GM10248 (cell line): ENCODE data around the gene EIF1AY.

Experiments
- CTCF ChIA-PET: fragments of 300-600 bp; sonication (Branson Sonifier 250); formaldehyde crosslinking; extraction: SDS; loops from one replicate; lab custom pipeline; 2021; ENCODE audit warnings: antibody characterized with exemption; lab: Yijun Ruan, JAX
- POLR2A ChIA-PET: fragments of 350-650 bp; sonication (Branson Sonifier 250); formaldehyde crosslinking; extraction: SDS; loops from one replicate; lab custom pipeline; 2020; ENCODE audit warnings: antibody characterized with exemption; lab: Yijun Ruan, JAX
- DNase-seq: peaks from one replicate; pipeline ENCODE4 v3.0.0; 2012; ENCODE audit errors: extremely low spot score
- TF ChIP-seq, protein P1 (sequence below): IDR thresholded peaks from 2 replicates; pipeline ENCODE4 v1.5.1; 2012; ENCODE audit warnings: mild to moderate bottlenecking, low read depth; ENCODE audit errors: extremely low read depth, missing control alignments, control extremely low read depth

Gene EIF1AY

DNA sequence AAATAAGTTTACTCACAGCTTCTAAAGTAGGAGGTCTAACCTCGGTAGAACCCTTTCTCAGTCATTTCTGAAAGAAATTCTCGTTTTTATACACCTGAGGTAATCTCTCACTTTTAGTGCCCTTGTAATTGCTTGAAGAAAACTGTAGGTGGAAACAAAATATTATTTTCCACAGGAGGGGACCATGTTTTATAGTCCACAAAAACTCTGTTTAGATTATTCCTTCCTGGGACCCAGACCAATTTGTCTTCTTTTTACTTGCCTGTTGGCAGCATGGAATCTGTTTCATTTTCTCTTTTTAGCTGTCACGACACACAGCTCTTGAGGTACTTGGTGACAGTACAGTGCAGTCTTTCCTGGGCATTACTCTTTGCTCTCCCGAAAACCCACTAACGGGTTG, 930 bp downstream of the EIF1AY start:
- ChIA-PET CTCF (no interaction called here), POLR2A (interaction anchor here (0.6 kb wide), 1 partner anchor 912 kb away, joined by 3 read pairs; no protein-coding TSS in a partner anchor)
- TF ChIP-seq, protein P1, sequence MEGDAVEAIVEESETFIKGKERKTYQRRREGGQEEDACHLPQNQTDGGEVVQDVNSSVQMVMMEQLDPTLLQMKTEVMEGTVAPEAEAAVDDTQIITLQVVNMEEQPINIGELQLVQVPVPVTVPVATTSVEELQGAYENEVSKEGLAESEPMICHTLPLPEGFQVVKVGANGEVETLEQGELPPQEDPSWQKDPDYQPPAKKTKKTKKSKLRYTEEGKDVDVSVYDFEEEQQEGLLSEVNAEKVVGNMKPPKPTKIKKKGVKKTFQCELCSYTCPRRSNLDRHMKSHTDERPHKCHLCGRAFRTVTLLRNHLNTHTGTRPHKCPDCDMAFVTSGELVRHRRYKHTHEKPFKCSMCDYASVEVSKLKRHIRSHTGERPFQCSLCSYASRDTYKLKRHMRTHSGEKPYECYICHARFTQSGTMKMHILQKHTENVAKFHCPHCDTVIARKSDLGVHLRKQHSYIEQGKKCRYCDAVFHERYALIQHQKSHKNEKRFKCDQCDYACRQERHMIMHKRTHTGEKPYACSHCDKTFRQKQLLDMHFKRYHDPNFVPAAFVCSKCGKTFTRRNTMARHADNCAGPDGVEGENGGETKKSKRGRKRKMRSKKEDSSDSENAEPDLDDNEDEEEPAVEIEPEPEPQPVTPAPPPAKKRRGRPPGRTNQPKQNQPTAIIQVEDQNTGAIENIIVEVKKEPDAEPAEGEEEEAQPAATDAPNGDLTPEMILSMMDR = no peak
- peak; percentile 1 for DNase-seq

DNA sequence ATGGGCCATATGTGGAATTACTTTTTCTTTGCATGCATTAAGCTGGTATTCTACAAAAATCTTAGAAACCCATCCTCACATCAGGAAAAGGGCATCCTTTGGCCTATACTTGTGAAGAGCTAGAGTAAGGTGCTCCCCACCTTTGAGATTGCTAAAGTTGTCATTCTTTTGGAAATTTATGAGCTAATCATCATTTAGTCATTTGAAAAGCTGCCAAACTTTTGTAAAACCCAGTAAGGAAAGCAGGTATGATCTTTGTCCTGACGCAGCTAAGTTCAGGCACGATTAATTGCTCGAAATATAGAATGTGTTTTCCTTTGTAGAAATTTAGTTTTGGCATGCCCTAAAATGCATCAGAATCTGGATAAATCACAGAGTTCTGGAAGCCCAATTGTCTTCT, 2.6 kb downstream of the EIF1AY start:
- ChIA-PET POLR2A (no interaction called here), CTCF (no interaction called here)
- TF ChIP-seq, protein P1 = no peak
- DNase-seq = no peak

DNA sequence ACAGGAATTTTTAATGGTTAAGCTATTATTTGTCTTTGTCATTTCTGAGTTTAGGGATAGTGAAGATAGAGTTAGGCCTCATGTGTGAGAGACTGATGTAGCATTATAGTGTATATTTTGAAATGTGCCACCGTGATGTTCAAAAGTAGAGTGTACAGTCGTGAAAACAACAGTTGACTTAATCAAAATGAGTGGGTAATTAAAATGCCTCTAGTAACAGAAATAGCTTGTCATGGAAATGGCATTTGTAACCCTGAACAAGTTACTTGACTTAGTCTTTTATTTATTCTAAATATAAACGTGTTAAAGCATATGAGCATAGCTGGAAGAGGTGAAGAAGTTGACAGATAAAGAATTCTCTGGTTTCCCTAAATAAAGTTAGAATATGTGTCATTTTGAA, 6.1 kb downstream of the EIF1AY start:
- ChIA-PET CTCF (interaction anchor here (1.0 to 1.4 kb wide), 2 partner anchors 8 to 160 kb away, joined by 3 read pairs; no protein-coding TSS in a partner anchor), POLR2A (no interaction called here)

DNA sequence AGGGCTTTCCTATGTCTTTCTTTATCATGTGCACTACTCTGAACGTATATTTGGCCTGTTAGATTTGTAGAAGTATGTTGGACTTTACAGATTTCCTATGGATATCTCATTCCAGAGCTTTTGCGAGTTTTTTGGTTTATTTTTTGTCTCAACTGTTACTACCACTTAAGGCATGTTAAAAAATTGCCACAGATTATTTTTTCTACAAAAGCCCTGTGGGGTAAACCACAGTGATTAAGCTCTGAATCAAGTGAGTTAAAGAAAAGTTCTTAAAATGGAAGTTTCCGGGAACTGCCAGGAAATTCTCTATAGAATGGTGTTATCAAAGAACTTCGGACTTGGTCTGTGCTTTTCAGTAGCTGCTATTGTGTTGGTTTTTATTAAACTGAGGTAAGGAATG, 10.6 kb downstream of the EIF1AY start:
- ChIA-PET CTCF (no interaction called here), POLR2A (no interaction called here)
- TF ChIP-seq, protein P1 = no peak
- DNase-seq = no peak

More for the DNA sequence above, 6.1 kb downstream of the EIF1AY start:
- no peak for DNase-seq
- TF ChIP-seq, protein P1 = no peak
